Stomach (tissue), 4 donors: ENCODE measurements around the gene KRTAP19-7.

Experiments used
- CTCF ChIP-seq, 7 experiments: fragments of 450-650 bp in 4 of 7; fragments of 200-600 bp in 3 of 7; sonication (generic) in 3 of 7; IDR thresholded peaks; one replicate each; pipeline ENCODE4 v1.5.1; 2016 to 2019; ENCODE audit warnings: antibody characterized with exemption in 7 of 7, control low read depth in 2 of 7, mild to moderate bottlenecking in 1 of 7
- POLR2A ChIP-seq, 4 donors: fragments of 450-650 bp; IDR thresholded peaks; one replicate each; pipeline ENCODE4 v1.6.1; 2016; ENCODE audit warnings: antibody characterized with exemption in 4 of 4, control low read depth in 2 of 4, mild to moderate bottlenecking in 1 of 4, moderate library complexity in 1 of 4

- no peak for TF ChIP-seq POLR2A (IDR thresholded peaks at IDR 0.05)
- no peak for TF ChIP-seq CTCF (IDR thresholded peaks at IDR 0.05)
Observed at GRCh38 chr21:30561264-30561895, at the start of gene KRTAP19-7.
